Tibial artery (tissue), 4 donors: ENCODE data around the gene DOCK8.

ENCODE experiments used
- DNase-seq, 2 donors: peaks; one replicate each; pipeline ENCODE4 v3.0.0-alpha.2; 2019
- H3K27ac ChIP-seq, 2 donors: fragments of 200-600 bp; sonication (generic) in 1 of 2; 1 replicate in 1 of 2; 2 replicates in 1 of 2; pipeline ENCODE4 v1.5.1; 2018 to 2019; ENCODE audit warnings: mild to moderate bottlenecking in 1 of 2
- H3K27me3 ChIP-seq, 2 donors: fragments of 200-600 bp; sonication (generic) in 1 of 2; one replicate each; pipeline versions ENCODE4 v1.5.1 to v1.6.0; 2016 to 2019
- H3K36me3 ChIP-seq, 3 donors: fragments of 200-600 bp; sonication (generic) in 2 of 3; one replicate each; pipeline ENCODE4 v1.5.1; 2016 to 2019; ENCODE audit warnings: mild to moderate bottlenecking in 2 of 3
- H3K4me1 ChIP-seq, 4 donors: fragments of 200-600 bp; sonication (generic) in 2 of 4; 1 replicate in 3 of 4; 2 replicates in 1 of 4; pipeline ENCODE4 v1.5.1; 2016 to 2019
- H3K4me3 ChIP-seq, 2 donors: fragments of 200-600 bp; sonication (generic) in 1 of 2; 1 replicate in 1 of 2; 2 replicates in 1 of 2; pipeline ENCODE4 v1.5.1; 2018 to 2019; ENCODE audit warnings: mild to moderate bottlenecking in 2 of 2
- H3K9me3 ChIP-seq, 3 donors: fragments of 200-600 bp; sonication (generic) in 1 of 3; one replicate each; pipeline ENCODE4 v1.5.1; 2016 to 2019
- intact Hi-C: fragments of 100-400 bp; cut with DNase I; formaldehyde crosslinking; loops from one replicate; pipeline ENCODE4 v1.15.0; 2023; ENCODE audit warnings: low total_unique reads
- TF ChIP-seq, protein P1 (sequence below), 2 experiments: fragments of 200-600 bp in 1 of 2; fragments of 450-650 bp in 1 of 2; IDR thresholded peaks; one replicate each; pipeline ENCODE4 v1.5.1; 2017 to 2019; ENCODE audit warnings: antibody characterized with exemption in 2 of 2, mild to moderate bottlenecking in 1 of 2, moderate library complexity in 1 of 2

DOCK8 gene

DNA sequence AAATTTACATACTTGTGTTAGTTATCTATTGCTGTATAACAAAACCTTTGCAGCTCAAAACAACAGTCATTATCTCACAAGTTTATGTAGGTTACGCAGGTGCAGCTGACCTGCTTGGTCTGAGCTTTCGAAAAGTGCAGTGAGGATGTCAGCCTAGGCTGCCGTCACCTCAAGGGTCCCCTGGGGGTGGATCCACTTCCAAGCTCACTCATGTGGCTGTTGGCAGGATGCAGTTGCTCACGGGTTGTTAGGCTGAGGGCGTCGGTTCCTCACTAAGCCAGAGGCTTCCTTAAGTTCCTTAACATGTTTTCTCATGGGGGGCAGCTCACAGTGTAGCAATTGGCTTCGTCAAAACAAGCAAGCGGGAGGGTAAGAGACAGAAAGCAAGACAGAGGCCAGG, 139.8 kb downstream of the DOCK8 start:
- Histone ChIP-seq H3K36me3 (no peaks in the 10 kb centered on the region), H3K4me3 (no peak overlapping the region), H3K27me3 (no peaks in the 10 kb centered on the region), H3K9me3 (no peaks in the 10 kb centered on the region), H3K27ac (peak overlapping the region in 1 of 2 donors; percentile 24), H3K4me1 (peaks cover 0 to 29% (median 16%) of the 10 kb centered on the region in 4 donors)
- TF ChIP-seq, protein P1, sequence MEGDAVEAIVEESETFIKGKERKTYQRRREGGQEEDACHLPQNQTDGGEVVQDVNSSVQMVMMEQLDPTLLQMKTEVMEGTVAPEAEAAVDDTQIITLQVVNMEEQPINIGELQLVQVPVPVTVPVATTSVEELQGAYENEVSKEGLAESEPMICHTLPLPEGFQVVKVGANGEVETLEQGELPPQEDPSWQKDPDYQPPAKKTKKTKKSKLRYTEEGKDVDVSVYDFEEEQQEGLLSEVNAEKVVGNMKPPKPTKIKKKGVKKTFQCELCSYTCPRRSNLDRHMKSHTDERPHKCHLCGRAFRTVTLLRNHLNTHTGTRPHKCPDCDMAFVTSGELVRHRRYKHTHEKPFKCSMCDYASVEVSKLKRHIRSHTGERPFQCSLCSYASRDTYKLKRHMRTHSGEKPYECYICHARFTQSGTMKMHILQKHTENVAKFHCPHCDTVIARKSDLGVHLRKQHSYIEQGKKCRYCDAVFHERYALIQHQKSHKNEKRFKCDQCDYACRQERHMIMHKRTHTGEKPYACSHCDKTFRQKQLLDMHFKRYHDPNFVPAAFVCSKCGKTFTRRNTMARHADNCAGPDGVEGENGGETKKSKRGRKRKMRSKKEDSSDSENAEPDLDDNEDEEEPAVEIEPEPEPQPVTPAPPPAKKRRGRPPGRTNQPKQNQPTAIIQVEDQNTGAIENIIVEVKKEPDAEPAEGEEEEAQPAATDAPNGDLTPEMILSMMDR (IDR thresholded peaks at IDR 0.05), result no peak
- intact Hi-C loops, result no loop called here
- no peak for DNase-seq

DNA sequence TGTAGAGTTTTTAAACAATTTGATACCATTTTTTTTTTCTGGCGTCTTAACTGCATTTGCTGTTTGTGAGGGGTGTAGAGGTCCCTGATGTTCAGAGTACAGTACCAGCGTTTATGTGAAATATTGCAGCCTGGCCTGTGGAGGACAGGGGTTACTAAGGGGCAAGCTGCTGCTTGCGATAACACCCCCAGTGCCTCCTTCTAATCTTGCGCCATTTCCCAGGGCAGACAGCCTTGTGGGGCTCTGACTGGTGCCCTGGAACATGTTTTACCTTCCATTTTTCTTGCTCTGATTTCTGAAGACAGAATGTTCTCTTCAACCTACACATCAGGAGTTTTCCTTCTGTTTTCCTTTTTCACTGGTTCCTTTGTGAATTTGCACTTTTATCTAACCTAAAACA, 142.9 kb downstream of the DOCK8 start:
- DNase-seq, result no peak
- Histone ChIP-seq H3K27me3 (no peaks in the 10 kb centered on the region), H3K27ac (no peak overlapping the region), H3K9me3 (no peaks in the 10 kb centered on the region), H3K4me1 (peaks cover 0 to 29% (median 14%) of the 10 kb centered on the region in 4 donors), H3K36me3 (no peaks in the 10 kb centered on the region), H3K4me3 (no peak overlapping the region)
- TF ChIP-seq, protein P1 (IDR thresholded peaks at IDR 0.05), result no peak
- intact Hi-C loops, result no loop called here

DNA sequence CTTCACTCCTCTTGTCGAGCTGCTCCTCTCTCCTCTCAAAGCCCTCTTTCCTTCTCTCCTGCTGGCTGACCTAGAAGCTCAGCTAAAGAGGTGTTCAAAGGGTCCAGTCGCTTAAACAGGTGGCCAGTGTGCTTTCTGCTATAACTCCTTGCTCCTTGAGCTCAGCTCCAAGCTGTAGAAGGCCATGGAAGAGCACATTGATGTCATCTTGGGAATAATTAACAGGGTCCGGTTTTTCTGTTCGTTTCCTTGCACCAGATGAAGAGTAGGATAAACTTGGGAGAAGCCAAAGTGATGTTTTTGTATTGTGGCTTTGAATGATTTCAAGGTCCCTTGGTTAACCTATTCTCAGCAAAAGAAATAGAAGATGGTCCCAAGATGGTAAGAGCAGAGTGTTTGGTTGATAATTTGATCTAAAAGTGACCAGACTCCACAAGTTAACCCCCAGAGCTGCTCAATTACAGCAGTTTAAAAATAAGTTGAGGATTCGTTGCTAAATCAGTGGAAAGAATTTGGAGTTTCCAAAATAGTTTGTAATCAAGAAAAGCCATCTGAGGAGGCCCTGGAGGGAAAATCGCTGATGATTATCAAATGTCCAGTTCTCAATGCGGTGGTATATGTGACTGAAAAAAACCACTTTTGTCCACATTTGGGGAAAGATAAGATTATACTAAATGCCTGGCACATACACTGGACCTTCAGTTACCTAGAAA, 148.1 kb downstream of the DOCK8 start:
- TF ChIP-seq, protein P1 (IDR thresholded peaks at IDR 0.05), result no peak
- no peaks in the 10 kb centered on the region for H3K36me3 ChIP-seq
- no peak for DNase-seq
- H3K9me3 ChIP-seq, result no peaks in the 10 kb centered on the region
- intact Hi-C loops, result no loop called here
- H3K27me3 ChIP-seq, result no peaks in the 10 kb centered on the region
- H3K27ac ChIP-seq, result no peak overlapping the region
- H3K4me3 ChIP-seq, result no peak overlapping the region
- peaks cover 0 to 4% (median 0%) of the 10 kb centered on the region in 4 donors for H3K4me1 ChIP-seq

DNA sequence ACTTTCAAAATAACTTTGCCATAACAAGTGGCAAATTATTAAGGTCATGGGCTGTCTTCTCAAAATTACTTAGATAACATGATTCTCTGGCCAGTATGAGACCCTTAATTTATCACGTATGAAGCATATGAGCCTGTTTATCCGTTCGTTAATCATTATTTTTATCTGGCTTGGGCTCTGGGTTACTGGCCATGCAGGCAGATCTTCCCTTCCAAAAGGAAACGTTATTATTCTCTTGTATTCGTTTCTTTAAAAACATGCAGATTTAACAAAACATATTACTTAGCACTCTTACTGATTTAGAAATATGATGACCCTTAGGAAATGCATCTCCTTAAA, 148.6 kb downstream of the DOCK8 start:
- no peak overlapping the region for H3K27ac ChIP-seq
- H3K36me3 ChIP-seq, result no peaks in the 10 kb centered on the region
- TF ChIP-seq, protein P1 (IDR thresholded peaks at IDR 0.05), result no peak

DNA sequence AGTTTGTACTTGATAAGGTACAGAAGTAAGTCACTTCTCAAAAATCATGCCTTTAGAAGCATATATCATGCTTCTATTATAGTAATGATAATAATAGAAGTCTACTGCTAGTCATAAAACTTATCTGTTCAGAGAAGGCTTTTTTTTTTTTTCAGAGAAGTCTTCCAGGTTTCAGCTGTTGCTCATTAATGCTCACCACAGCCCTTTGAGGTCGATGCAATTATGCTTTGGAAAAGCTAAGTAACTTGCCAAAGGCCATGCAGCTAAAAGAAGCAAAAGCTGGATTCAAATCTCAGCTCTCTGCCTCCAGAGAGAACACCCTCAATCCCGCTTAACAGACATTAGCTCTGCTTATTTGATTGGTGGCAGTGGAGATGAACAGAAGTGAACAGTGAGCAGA, 150.8 kb downstream of the DOCK8 start:
- intact Hi-C loops, result no loop called here
- DNase-seq, result no peak
- TF ChIP-seq, protein P1 (IDR thresholded peaks at IDR 0.05), result no peak
- Histone ChIP-seq H3K4me1 (peaks cover 0 to 12% (median 0%) of the 10 kb centered on the region in 4 donors), H3K27me3 (no peaks in the 10 kb centered on the region), H3K9me3 (no peaks in the 10 kb centered on the region), H3K36me3 (no peaks in the 10 kb centered on the region), H3K27ac (no peak overlapping the region), H3K4me3 (no peak overlapping the region)

More for the DNA sequence above, 148.6 kb downstream of the DOCK8 start:
- DNase-seq, result no peak
- intact Hi-C loops, result no loop called here
- Histone ChIP-seq H3K4me3 (no peak overlapping the region), H3K27me3 (no peaks in the 10 kb centered on the region), H3K9me3 (no peaks in the 10 kb centered on the region), H3K4me1 (peaks cover 0 to 4% (median 0%) of the 10 kb centered on the region in 4 donors)
